Islet precursor cell (in vitro differentiated cells): ENCODE data around the gene CDC42BPA.
"Not testable (repeated sequence)": the region's sequence is repeated elsewhere in the genome, so short reads cannot be mapped to it uniquely, and the experiment has no call there.

Experiments
- DNase-seq: peaks from one replicate; pipeline ENCODE4 v3.0.0-alpha.2; 2018

CDC42BPA gene

GRCh38 chr1:227305894-227306626, 12.2 kb downstream of the CDC42BPA start:
- no peak for DNase-seq

- DNase-seq, result no peak
These were observed 13.6 kb downstream of the CDC42BPA start for GRCh38 chr1:227304665-227305064.

- DNase-seq, result no peak
These were observed 14.6 kb downstream of the CDC42BPA start for GRCh38 chr1:227303662-227304061.

GRCh38 chr1:227300682-227301081, 17.6 kb downstream of the CDC42BPA start:
- DNase-seq, result no peak

- no peak for DNase-seq
These were observed 18.6 kb downstream of the CDC42BPA start for GRCh38 chr1:227299688-227300087.

- DNase-seq, result no peak
These were observed 19.1 kb downstream of the CDC42BPA start for GRCh38 chr1:227299241-227299627.

- DNase-seq, result no peak
These were observed 19.6 kb downstream of the CDC42BPA start for GRCh38 chr1:227298512-227299240.

GRCh38 chr1:227297073-227297793, 21.1 kb downstream of the CDC42BPA start:
- DNase-seq, result no peak

GRCh38 chr1:227295609-227296008, 22.7 kb downstream of the CDC42BPA start:
- DNase-seq, result no peak

- DNase-seq, result no peak
These were observed 32.5 kb downstream of the CDC42BPA start for GRCh38 chr1:227285745-227286144.

GRCh38 chr1:227281371-227281770, 36.9 kb downstream of the CDC42BPA start:
- DNase-seq, result no peak

GRCh38 chr1:227280836-227281235, 37.5 kb downstream of the CDC42BPA start:
- DNase-seq, result no peak

GRCh38 chr1:227276156-227276693, 42.1 kb downstream of the CDC42BPA start:
- not testable (repeated sequence) for DNase-seq

GRCh38 chr1:227273557-227273956, 44.7 kb downstream of the CDC42BPA start:
- DNase-seq, result no peak

- DNase-seq, result no peak
These were observed 45.9 kb downstream of the CDC42BPA start for GRCh38 chr1:227272428-227272827.

- no peak for DNase-seq
These were observed 47.7 kb downstream of the CDC42BPA start for GRCh38 chr1:227270554-227270953.

GRCh38 chr1:227268943-227269342, 49.3 kb downstream of the CDC42BPA start:
- no peak for DNase-seq

GRCh38 chr1:227265891-227266290, 52.4 kb downstream of the CDC42BPA start:
- no peak for DNase-seq

- DNase-seq, result no peak
These were observed 54.4 kb downstream of the CDC42BPA start for GRCh38 chr1:227263869-227264268.

- DNase-seq, result no peak
These were observed 56.8 kb downstream of the CDC42BPA start for GRCh38 chr1:227261501-227261900.

GRCh38 chr1:227260433-227260832, 57.9 kb downstream of the CDC42BPA start:
- DNase-seq, result no peak

- DNase-seq, result no peak
These were observed 60.3 kb downstream of the CDC42BPA start for GRCh38 chr1:227257964-227258363.

- no peak for DNase-seq
These were observed 63.1 kb downstream of the CDC42BPA start for GRCh38 chr1:227255086-227255732.
